AG04450 (cell line): ENCODE data around the gene CNR2. TPM values are rescaled to one million over a fixed set of nuclear protein-coding genes. Genes with fewer than 3 reads are reported as not detected.
"Not testable (repeated sequence)": the region's sequence is repeated elsewhere in the genome, so short reads cannot be mapped to it uniquely, and the experiment has no call there.

Experiments
- CTCF ChIA-PET: fragments of 300-600, 350-600 bp; formaldehyde crosslinking; extraction: SDS; loops from one replicate; lab custom pipeline; 2022; ENCODE audit warnings: antibody characterized with exemption, inconsistent platforms; lab: Charles Lee
- POLR2A ChIA-PET: fragments of 350-600 bp; formaldehyde crosslinking; extraction: SDS; loops from one replicate; lab custom pipeline; 2021; ENCODE audit warnings: antibody characterized with exemption, inconsistent platforms; lab: Yijun Ruan, JAX
- DNase-seq: peaks from one replicate; pipeline ENCODE4 v3.0.0-alpha.2; 2011; ENCODE audit warnings: low read depth, low spot score
- H3K27ac ChIP-seq: one replicate; pipeline ENCODE4 v1.5.1; 2012; ENCODE audit warnings: low read depth, low read length, control low read depth
- H3K27me3 ChIP-seq: one replicate; pipeline ENCODE4 v1.6.0; 2012; ENCODE audit warnings: low read length; ENCODE audit not compliant: control insufficient read depth, insufficient read depth
- H3K4me3 ChIP-seq: 2 replicates; pipeline ENCODE4 v1.5.1; 2011; ENCODE audit warnings: mild to moderate bottlenecking, low read depth, low read length, control low read depth
- H3K9me3 ChIP-seq: 2 replicates; pipeline ENCODE4 v1.5.1; 2012; ENCODE audit warnings: low read length; ENCODE audit not compliant: control insufficient read depth, insufficient read depth
- CTCF ChIP-seq: IDR thresholded peaks from 2 replicates; pipeline ENCODE4 v1.5.1; 2011; ENCODE audit warnings: low read depth, low read length, control low read depth, inconsistent platforms
- polyA minus RNA-seq: library from RNA; depleted of rRNA, polyadenylated mRNA; stranded (reverse); fragments of >200 nt; gene quantifications from 2 replicates; pipeline ENCODE4 v1.2.3, GENCODE V29; 2011; rRNA and poly(A)+ RNA removed
- polyA plus RNA-seq: library from polyadenylated mRNA; depleted of rRNA; stranded (reverse); fragments of >200 nt; gene quantifications from 2 replicates; pipeline ENCODE4 v1.2.3, GENCODE V29; 2011; rRNA removed

The CNR2 gene
- polyA plus RNA-seq: not detected in 2 replicates
- polyA minus RNA-seq: not detected in 2 replicates

DNA sequence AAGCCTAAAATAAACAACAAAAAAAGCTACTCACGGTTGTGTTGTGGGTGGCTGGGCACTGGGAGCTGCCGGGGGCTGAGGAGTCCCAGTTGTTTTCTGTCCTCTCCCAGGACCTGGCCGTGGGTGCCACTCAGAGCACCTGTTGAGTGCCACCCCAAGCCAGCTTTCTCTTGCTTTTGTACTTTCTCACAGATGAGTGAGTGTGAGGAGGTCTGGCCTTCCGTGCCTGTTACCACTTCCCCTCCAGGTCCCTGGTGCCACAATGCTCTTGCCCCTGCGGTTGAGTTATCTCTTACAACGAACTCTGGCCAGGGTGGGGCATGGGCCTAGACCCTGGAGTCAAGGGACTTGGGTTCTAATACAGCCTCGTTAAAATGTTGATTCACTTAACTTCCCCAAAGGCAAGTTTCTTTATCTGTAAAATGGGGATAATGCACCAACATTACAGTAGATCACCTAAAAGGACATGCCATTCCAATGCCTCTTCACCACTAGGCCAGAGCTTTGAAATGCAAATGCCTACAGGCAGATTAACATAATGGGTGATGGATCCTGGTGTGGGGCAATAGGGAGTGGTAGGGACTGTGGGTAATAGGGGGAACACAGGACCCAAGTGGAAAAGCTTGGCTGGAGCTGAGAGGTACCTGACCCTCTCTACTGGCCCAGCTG is at the start of gene CNR2:
Gene CNR2, minus strand, starts transcription at position 151 of the 669 bp plus-strand sequence. CDS start 37,745 bp downstream, outside the sequence.
- Histone ChIP-seq H3K4me3 (no peak within 1 kb of the TSS), H3K27me3 (peaks cover 10% of the 10 kb centered on the region), H3K27ac (no peak within 1 kb of the TSS), H3K9me3 (no peaks in the 10 kb centered on the region)
- DNase-seq: no peak
- POLR2A ChIA-PET: no interaction called here
- CTCF ChIA-PET: interaction anchor here (1.6 kb wide), 1 partner anchor 141 kb away, joined by 6 read pairs; no protein-coding TSS in a partner anchor
- TF ChIP-seq CTCF: no peak

- ChIA-PET CTCF (no interaction called here), POLR2A (interaction anchor here (1.1 to 2.6 kb wide), 6 partner anchors 15 to 135 kb away, joined by 3 to 12 read pairs (median 5); partner anchors contain the start of genes HMGCL and SRSF10)
- Histone ChIP-seq H3K4me3 (peak overlapping the region; percentile 65), H3K9me3 (no peaks in the 10 kb centered on the region; the same call in 1 of the 2 replicates), H3K27me3 (no peaks in the 10 kb centered on the region), H3K27ac (peak overlapping the region; percentile 97)
- TF ChIP-seq CTCF: no peak
- no peak for DNase-seq
These were observed 47.3 kb upstream of the CNR2 start for GRCh38 chr1:23960291-23961020.

DNA sequence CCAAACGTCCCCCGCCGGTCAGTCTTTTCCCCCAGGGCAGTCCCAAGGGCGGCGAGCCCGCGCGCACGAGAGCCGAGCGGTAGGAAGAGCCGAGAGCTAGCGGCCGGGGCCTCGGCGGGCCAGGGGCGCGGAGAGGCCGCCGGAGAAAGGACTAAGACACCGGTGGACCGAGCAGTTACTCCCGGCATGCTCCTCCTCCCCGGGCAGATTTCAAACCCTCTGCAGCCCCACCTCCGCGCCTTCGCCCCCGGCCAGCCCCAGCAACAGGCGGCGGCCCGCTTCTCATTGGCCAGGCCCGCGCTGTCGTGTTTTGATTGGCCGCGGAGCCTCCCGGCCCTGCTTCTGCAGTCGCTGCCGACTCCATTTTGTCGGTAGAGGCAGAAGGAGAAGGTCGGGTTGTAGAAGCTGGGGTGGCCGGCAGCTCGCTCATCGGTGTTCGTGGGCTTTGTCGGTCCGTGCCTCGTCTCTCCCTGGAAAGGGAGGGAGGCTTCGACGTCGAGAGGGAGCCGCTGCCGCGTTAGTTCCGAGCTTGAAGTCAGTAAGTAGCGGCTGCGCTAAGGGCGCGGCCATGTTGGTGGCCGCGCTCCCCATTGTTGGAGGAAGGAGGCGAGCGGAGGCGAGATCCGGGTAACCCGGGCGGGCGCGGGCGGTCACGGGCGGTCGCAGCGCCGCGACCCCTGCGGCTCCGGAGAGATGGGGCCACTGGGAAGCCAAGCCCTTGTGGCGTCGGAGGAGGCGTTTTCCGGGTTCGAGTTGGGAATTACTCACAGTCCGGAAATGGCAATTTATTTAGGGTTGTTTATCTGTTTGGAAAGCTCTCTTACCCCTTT is 46.5 kb upstream of the CNR2 start, which contains the start of gene PNRC2:
Gene PNRC2, plus strand, starts transcription at position 368 of the 830 bp plus-strand sequence. CDS start 1,630 bp downstream, outside the sequence.
- Histone ChIP-seq H3K9me3 (no peaks in the 10 kb centered on the region; the same call in 1 of the 2 replicates), H3K4me3 (peak within 1 kb of the TSS; percentile 65), H3K27me3 (no peaks in the 10 kb centered on the region), H3K27ac (peak within 1 kb of the TSS; percentile 97)
- peak; percentile 86 for DNase-seq
- TF ChIP-seq CTCF: no peak
- POLR2A ChIA-PET: interaction anchor here (1.1 to 2.6 kb wide), 7 partner anchors 10 to 135 kb away, joined by 3 to 12 read pairs (median 5); partner anchors contain the start of genes HMGCL and SRSF10
- CTCF ChIA-PET: interaction anchor here (0.7 to 1.2 kb wide), 3 partner anchors 16 to 68 kb away, joined by 3 to 4 read pairs (median 3); no protein-coding TSS in a partner anchor

GRCh38 chr1:23958810-23959460 is 45.8 kb upstream of the CNR2 start:
- peak; percentile 61 for TF ChIP-seq CTCF
- peak overlapping the region; percentile 65 for H3K4me3 ChIP-seq
- H3K27me3 ChIP-seq: no peaks in the 10 kb centered on the region
- H3K27ac ChIP-seq: peak overlapping the region; percentile 92
- peak; percentile 69 for DNase-seq
- no peaks in the 10 kb centered on the region; the same call in 1 of the 2 replicates for H3K9me3 ChIP-seq
- ChIA-PET CTCF (interaction anchor here (0.7 to 1.2 kb wide), 3 partner anchors 17 to 69 kb away, joined by 3 to 4 read pairs (median 3); no protein-coding TSS in a partner anchor), POLR2A (interaction anchor here (0.6 to 2.6 kb wide), 6 partner anchors 9 to 182 kb away, joined by 3 to 12 read pairs (median 4); partner anchors contain the start of genes HMGCL and SRSF10)

- Histone ChIP-seq H3K27ac (peak overlapping the region; percentile 92), H3K4me3 (peak overlapping the region; percentile 65)
- H3K9me3 ChIP-seq, DNase-seq, CTCF ChIA-PET, H3K27me3 ChIP-seq: not testable (repeated sequence)
- POLR2A ChIA-PET: interaction anchor here (0.6 to 2.6 kb wide), 5 partner anchors 8 to 183 kb away, joined by 3 to 12 read pairs (median 5); partner anchors contain the start of gene SRSF10
These were observed 45.1 kb upstream of the CNR2 start for GRCh38 chr1:23958040-23958809.
